Activated gamma-delta T cell (primary cell): ENCODE results near the gene SEC11A.
"Not testable (repeated sequence)": the region's sequence is repeated elsewhere in the genome, so short reads cannot be mapped to it uniquely, and the experiment has no call there.

Source experiments
- DNase-seq: peaks from one replicate; lab custom pipeline; 2025; lab: John Stamatoyannopoulos, UW

Gene SEC11A

DNA sequence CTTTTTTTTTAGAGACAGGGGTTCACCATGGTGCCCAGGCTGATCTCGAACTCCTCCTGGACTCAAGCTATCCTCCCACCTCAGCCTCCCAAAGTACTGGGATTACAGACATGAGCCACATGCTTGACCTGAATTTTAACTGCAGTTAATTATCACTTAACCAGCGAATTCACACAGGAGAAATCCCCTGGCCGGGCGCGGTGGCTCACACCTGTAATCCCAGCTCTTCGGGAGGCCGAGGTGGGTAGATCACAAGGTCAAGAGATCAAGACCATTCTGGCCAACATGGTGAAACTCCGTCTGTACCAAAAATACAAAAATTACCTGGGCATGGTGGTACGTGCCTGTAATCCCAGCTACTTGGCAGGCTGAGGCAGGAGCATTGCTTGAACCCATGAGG is 74.1 kb downstream of the SEC11A start:
- not testable (repeated sequence) for DNase-seq

- DNase-seq = no peak
Measured at GRCh38 chr15:84638103-84638502, 77.8 kb downstream of the SEC11A start.

DNA sequence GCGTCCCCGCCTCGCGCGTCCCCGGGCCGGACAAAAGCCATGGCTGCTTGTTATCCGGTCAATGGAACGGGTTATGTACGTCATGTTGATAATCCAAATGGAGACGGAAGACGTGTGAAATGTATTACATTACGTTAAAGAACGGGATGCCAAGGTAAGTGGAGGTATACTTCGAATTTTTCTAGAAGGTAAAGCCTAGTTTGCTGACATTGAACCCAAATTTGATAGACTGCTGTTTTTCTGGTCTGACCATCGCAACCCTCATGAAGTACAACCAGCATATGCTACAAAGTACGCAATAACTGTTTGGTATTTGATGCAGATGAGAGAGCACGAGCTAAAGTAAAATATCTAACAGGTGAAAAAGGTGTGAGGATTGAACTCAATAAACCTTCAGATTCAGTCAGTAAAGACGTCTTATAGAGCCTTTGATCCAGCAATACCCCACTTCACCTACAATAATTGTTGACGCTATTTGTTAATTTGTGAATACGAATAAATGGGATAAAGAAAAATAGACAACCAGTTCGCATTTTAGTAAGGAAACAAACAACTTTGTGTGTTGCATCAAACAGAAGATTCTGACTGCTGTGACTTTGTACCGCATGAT is 81.6 kb downstream of the SEC11A start:
- DNase-seq = no peak

DNA sequence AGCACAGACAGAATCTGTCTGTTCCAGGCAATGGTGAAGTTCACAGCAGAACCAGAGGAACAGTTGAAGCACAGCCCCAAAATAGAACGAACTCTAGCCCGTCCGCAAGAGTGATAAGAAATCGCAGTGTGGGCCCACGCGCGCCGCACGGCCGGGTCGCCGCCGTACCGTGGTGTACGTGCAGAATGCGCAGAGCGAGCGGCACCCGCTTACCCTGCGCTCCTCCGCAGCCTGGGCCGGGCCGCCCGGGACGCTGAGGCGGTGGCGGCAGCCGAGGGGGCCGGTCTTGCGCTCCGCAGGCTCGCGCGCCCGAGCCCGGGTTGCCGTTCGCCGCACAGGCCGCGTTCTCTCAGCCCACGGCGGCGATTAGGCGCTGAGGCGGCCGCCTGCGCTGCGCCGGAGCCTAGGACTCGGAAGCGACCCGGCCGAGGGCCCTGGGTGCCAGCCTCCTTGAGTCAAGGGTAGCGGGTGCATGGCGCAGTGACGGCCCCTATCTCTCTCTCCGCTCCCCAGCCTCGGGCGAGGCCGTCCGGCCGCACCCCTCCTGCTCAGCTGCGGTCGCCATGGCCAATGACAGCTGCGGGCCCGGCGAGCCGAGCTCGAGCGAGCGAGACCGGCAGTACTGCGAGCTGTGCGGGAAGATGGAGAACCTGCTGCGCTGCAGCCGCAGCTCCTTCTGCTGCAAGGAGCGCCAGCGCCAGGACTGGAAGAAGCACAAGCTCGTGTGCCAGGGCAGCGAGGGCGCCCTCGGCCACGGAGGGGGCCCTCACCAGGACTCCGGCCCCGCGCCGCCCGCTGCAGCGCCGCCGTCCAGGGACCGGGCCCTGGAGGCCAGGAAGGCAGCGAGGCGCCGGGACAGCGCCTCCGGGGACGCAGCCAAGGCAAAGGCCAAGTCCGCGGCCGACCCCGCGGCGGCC is 82.4 kb downstream of the SEC11A start:
- peak; percentile 57 for DNase-seq

GRCh38 chr15:84631706-84632272 is 84.2 kb downstream of the SEC11A start:
- DNase-seq = no peak

- no peak for DNase-seq
Measured at GRCh38 chr15:84629033-84629432, 86.9 kb downstream of the SEC11A start.

- no peak for DNase-seq
Measured at GRCh38 chr15:84625123-84625522, 90.8 kb downstream of the SEC11A start.

GRCh38 chr15:84624359-84624758 is 91.6 kb downstream of the SEC11A start:
- no peak for DNase-seq

DNA sequence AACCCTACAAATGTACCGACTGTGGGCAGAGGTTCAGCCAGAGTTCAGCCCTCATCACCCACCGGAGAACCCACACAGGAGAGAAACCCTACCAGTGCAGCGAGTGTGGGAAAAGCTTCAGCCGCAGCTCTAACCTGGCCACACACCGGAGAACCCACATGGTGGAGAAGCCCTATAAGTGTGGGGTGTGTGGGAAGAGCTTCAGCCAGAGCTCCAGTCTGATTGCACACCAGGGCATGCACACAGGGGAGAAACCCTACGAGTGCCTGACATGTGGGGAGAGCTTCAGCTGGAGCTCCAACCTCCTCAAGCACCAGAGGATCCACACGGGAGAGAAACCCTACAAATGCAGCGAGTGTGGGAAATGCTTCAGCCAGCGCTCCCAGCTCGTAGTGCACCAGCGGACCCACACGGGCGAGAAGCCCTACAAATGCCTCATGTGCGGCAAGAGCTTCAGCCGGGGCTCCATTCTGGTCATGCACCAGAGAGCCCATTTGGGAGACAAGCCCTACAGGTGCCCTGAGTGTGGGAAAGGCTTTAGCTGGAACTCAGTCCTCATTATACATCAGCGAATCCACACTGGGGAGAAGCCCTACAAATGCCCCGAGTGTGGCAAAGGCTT is 94.5 kb downstream of the SEC11A start:
- DNase-seq = no peak

DNA sequence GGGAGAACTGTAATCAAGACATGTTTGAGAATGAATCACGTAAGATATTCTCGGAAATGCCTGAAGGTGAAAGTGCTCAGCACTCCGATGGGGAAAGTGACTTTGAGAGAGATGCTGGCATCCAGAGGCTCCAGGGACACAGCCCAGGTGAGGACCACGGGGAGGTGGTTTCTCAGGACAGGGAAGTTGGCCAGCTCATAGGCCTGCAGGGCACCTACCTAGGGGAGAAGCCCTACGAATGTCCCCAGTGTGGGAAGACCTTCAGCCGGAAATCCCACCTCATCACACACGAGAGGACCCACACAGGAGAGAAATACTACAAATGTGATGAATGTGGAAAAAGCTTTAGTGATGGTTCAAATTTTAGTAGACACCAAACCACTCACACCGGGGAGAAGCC is 95.3 kb downstream of the SEC11A start:
- DNase-seq = no peak
